Endothelial cell of umbilical vein (primary cell): ENCODE results near the gene MSH3. TPM values are rescaled to one million over a fixed set of nuclear protein-coding genes. Genes with fewer than 3 reads are reported as not detected.

ENCODE experiments used
- BruUV-seq: library from RNA; stranded (reverse); fragments of 400-500 nt; replicated peaks from 2 replicates; lab custom pipeline; 2021; lab: Mats Ljungman, UMichigan
- CTCF ChIA-PET: fragments of 300-600, 350-600 bp; sonication (Branson Sonifier 250); formaldehyde crosslinking; loops from one replicate; lab custom pipeline; 2021; ENCODE audit warnings: antibody characterized with exemption, inconsistent platforms; lab: Charles Lee
- POLR2A ChIA-PET: fragments of 300-600, 350-600 bp; sonication (Branson Sonifier 250); formaldehyde crosslinking; loops from one replicate; lab custom pipeline; 2021; ENCODE audit warnings: antibody characterized with exemption, inconsistent platforms; lab: Charles Lee
- DNase-seq: peaks from one replicate; pipeline ENCODE4 v3.0.0-alpha.2; 2011; ENCODE audit warnings: low read depth, low spot score
- FAIRE-seq: peaks from 2 replicates; lab custom pipeline; 2011; peaks lifted over from hg19 to GRCh38; lab: Jason Lieb, UNC
- H2AFZ ChIP-seq: 2 replicates; pipeline ENCODE4 v1.6.0; 2012; ENCODE audit warnings: low read depth, low read length, control low read depth, inconsistent platforms
- H3K27ac ChIP-seq: 2 replicates; pipeline ENCODE4 v1.5.1; 2011; ENCODE audit warnings: low read depth, mild to moderate bottlenecking, control low read depth, low read length, moderate library complexity; ENCODE audit not compliant: insufficient read depth
- H3K27me3 ChIP-seq, 2 experiments: 2 replicates each; pipeline versions ENCODE4 v1.6.0 to v1.6.1; 2011; ENCODE audit warnings: low read length in 2 of 2, mixed read lengths in 1 of 2; ENCODE audit not compliant: control insufficient read depth in 2 of 2, insufficient read depth in 2 of 2
- H3K36me3 ChIP-seq, 2 experiments: 2 replicates in 1 of 2; 3 replicates in 1 of 2; pipeline ENCODE4 v1.5.1; 2011; ENCODE audit warnings: low read length in 2 of 2, mild to moderate bottlenecking in 1 of 2, moderate library complexity in 1 of 2; ENCODE audit not compliant: control insufficient read depth in 2 of 2, insufficient read depth in 2 of 2; ENCODE audit errors: extremely low read depth in 1 of 2
- H3K4me1 ChIP-seq: 3 replicates; pipeline ENCODE4 v1.5.1; 2011; ENCODE audit warnings: mild to moderate bottlenecking, low read length; ENCODE audit not compliant: control insufficient read depth, insufficient read depth; ENCODE audit errors: extremely low read depth
- H3K4me2 ChIP-seq: 2 replicates; pipeline ENCODE4 v1.6.1; 2011; ENCODE audit warnings: low read length, control low read depth, mixed read lengths; ENCODE audit not compliant: insufficient read depth
- H3K4me3 ChIP-seq, 3 experiments: fragments of 200-600 bp in 1 of 3; sonication (generic), shearing (Covaris generic) in 1 of 3; replicated peaks in 1 of 3; 2 replicates each; pipeline ENCODE4 v1.5.1; 2011 to 2016; ENCODE audit warnings: control low read depth in 3 of 3, low read length in 3 of 3, mild to moderate bottlenecking in 2 of 3, inconsistent platforms in 1 of 3, low read depth in 1 of 3, moderate library complexity in 1 of 3; ENCODE audit not compliant: insufficient read depth in 1 of 3
- H3K79me2 ChIP-seq: 2 replicates; pipeline ENCODE4 v1.6.0; 2012; ENCODE audit warnings: low read length, inconsistent platforms; ENCODE audit not compliant: control insufficient read depth, insufficient read depth
- H3K9ac ChIP-seq: replicated peaks from 2 replicates; pipeline ENCODE3; 2011; ENCODE audit warnings: low read length, control low read depth; ENCODE audit not compliant: insufficient read depth; ENCODE audit errors: extremely low read depth
- H3K9me1 ChIP-seq: replicated peaks from 3 replicates; pipeline ENCODE4 v1.6.0; 2011; ENCODE audit warnings: mild to moderate bottlenecking, low read length; ENCODE audit not compliant: control insufficient read depth, insufficient read depth; ENCODE audit errors: extremely low read depth
- H3K9me3 ChIP-seq: replicated peaks from 2 replicates; pipeline ENCODE4 v1.5.1; 2012; ENCODE audit warnings: low read length, inconsistent platforms; ENCODE audit not compliant: control insufficient read depth, insufficient read depth
- H4K20me1 ChIP-seq: replicated peaks from 2 replicates; pipeline ENCODE3; 2011; ENCODE audit warnings: mild to moderate bottlenecking, low read length; ENCODE audit not compliant: control insufficient read depth, insufficient read depth; ENCODE audit errors: extremely low read depth
- CTCF ChIP-seq, 2 donors: IDR thresholded peaks; 1 replicate in 1 of 2; 2 replicates in 1 of 2; pipeline ENCODE4 v1.5.1; 2011; ENCODE audit warnings: low read length in 2 of 2, mild to moderate bottlenecking in 2 of 2, moderate library complexity in 2 of 2, control low read depth in 1 of 2, inconsistent platforms in 1 of 2, low read depth in 1 of 2; ENCODE audit not compliant: insufficient read depth in 1 of 2; ENCODE audit errors: extremely low read depth in 1 of 2
- EZH2 ChIP-seq: IDR thresholded peaks from 2 replicates; pipeline ENCODE4 v1.6.1; 2012; ENCODE audit warnings: borderline replicate concordance, low read depth, mild to moderate bottlenecking, moderate library complexity, low read length, inconsistent platforms; ENCODE audit not compliant: severe bottlenecking
- FOS ChIP-seq: IDR thresholded peaks from 2 replicates; pipeline ENCODE4 v1.6.1; 2011; ENCODE audit warnings: mild to moderate bottlenecking, low read length, moderate library complexity, borderline replicate concordance; ENCODE audit not compliant: insufficient read depth
- GATA2 ChIP-seq: IDR thresholded peaks from 2 replicates; pipeline ENCODE4 v1.7.0; 2011; ENCODE audit warnings: low read depth, mild to moderate bottlenecking, moderate library complexity, mixed read lengths, low read length; ENCODE audit not compliant: insufficient read length, insufficient read depth
- JUN ChIP-seq: IDR thresholded peaks from 2 replicates; pipeline ENCODE4 v1.6.1; 2011; ENCODE audit warnings: borderline replicate concordance, low read depth; ENCODE audit not compliant: insufficient read length, insufficient read depth
- MAX ChIP-seq: IDR thresholded peaks from 2 replicates; pipeline ENCODE4 v1.6.1; 2011; ENCODE audit not compliant: insufficient read depth, insufficient read length
- MYC ChIP-seq: IDR thresholded peaks from one replicate; pipeline ENCODE4 v1.6.1; 2011; ENCODE audit warnings: mild to moderate bottlenecking, low read depth, low read length
- POLR2A ChIP-seq: IDR thresholded peaks from 2 replicates; pipeline ENCODE4 v1.6.1; 2012; ENCODE audit warnings: low read depth, mild to moderate bottlenecking, control low read depth, low read length
- POLR2AphosphoS5 ChIP-seq: IDR thresholded peaks from 2 replicates; pipeline ENCODE4 v1.6.1; 2012; ENCODE audit warnings: low read depth, mild to moderate bottlenecking, control low read depth, low read length, moderate library complexity; ENCODE audit not compliant: insufficient read depth
- dilution Hi-C: fragments of 300-500 bp; cut with MboI; formaldehyde crosslinking; loops from one replicate; pipeline ENCODE4 v1.15.0; 2019; ENCODE audit warnings: low sequenced_read_pairs; ENCODE audit not compliant: extremely low pct_ligation_motif_present
- intact Hi-C: fragments of 100-400 bp; cut with micrococcal nuclease; formaldehyde crosslinking; loops from one replicate; pipeline ENCODE4 v1.10.0; 2022
- polyA plus RNA-seq, 4 experiments: library from polyadenylated mRNA; depleted of rRNA in 3 of 4; stranded (reverse) in 3 of 4; unstranded in 1 of 4; fragments of >200 nt; gene quantifications; 2 replicates each; pipeline versions ENCODE4 v1.2.1 to v1.2.3, GENCODE V29; 2011 to 2012; ENCODE audit warnings: missing spikeins in 1 of 4
- total RNA-seq: library from RNA; stranded (reverse); gene quantifications from 2 replicates; pipeline ENCODE4 v1.2.3, GENCODE V29; 2021

MSH3 gene
- total and polyA plus RNA-seq, 2 donors (not counting 3 experiments of a cell fraction or from before 2014, with no cell fraction given), result 2.0 to 13.0 TPM

- H3K4me1 ChIP-seq, result no peaks in the 10 kb centered on the region
- H3K36me3 ChIP-seq, result no peaks in the 10 kb centered on the region
- no peak overlapping the region for H3K27ac ChIP-seq
- H3K4me2 ChIP-seq, result no peak overlapping the region
- H3K79me2 ChIP-seq, result no peaks in the 10 kb centered on the region
- no peak overlapping the region for H2AFZ ChIP-seq
- TF ChIP-seq POLR2A (no peak), POLR2AphosphoS5 (no peak), EZH2 (no peak), MYC (no peak), FOS (no peak), GATA2 (no peak), JUN (no peak), MAX (no peak), CTCF (IDR thresholded peaks at IDR 0.05; ENCODE audit: extremely low read depth in 1 of 2, insufficient read depth in 1 of 2, low read depth in 1 of 2, low read length in 2 of 2) (no peak)
- no peaks in the 10 kb centered on the region for H3K27me3 ChIP-seq
- no peak for FAIRE-seq
- H3K9me3 ChIP-seq, result no peaks in the 10 kb centered on the region
- no peak overlapping the region for H3K9ac ChIP-seq
- ChIA-PET CTCF (no interaction called here), POLR2A (no interaction called here)
- dilution Hi-C loops, result no loop called here
- intact Hi-C loops, result no loop called here
- no TSS peak for BruUV-seq
- DNase-seq, result no peak
- H4K20me1 ChIP-seq, result no peaks in the 10 kb centered on the region
- no peaks in the 10 kb centered on the region for H3K9me1 ChIP-seq
- no peak overlapping the region for H3K4me3 ChIP-seq
Observed at GRCh38 chr5:80863708-80864107, 209.3 kb downstream of the MSH3 start.
